ENCODE measurements around the gene HMX1. TPM values are rescaled to one million over a fixed set of nuclear protein-coding genes. Genes with fewer than 3 reads are reported as not detected.

The HMX1 gene
- polyA plus RNA-seq, 1 donor (not counting 4 experiments of a cell fraction or from before 2014, with no cell fraction given) = not detected

- H4K20me1 ChIP-seq (ENCODE audit: control insufficient read depth, extremely low read depth, insufficient read depth, low read length) = peaks cover 2% of the 10 kb centered on the region
- H3K36me3 ChIP-seq (ENCODE audit: control insufficient read depth in 2 of 2, extremely low read depth in 1 of 2, insufficient read depth in 2 of 2, low read length in 2 of 2) = no peaks in the 10 kb centered on the region
- no peak overlapping the region for H2AFZ ChIP-seq (ENCODE audit: control insufficient read depth, low read length)
- no peak overlapping the region for H3K27ac ChIP-seq (ENCODE audit: control insufficient read depth, insufficient read depth, low read length)
- H3K9ac ChIP-seq (ENCODE audit: control insufficient read depth, extremely low read depth, insufficient read depth, low read length) = no peak overlapping the region
- dilution Hi-C loops (cut with MboI; ENCODE audit: extremely low pct_ligation_motif_present, low sequenced_read_pairs) = no loop called here
- no peaks in the 10 kb centered on the region for H3K9me1 ChIP-seq (ENCODE audit: control insufficient read depth, extremely low read depth, insufficient read depth, low read length)
- H3K4me3 ChIP-seq (ENCODE audit: control insufficient read depth in 2 of 3, extremely low read depth in 1 of 3, insufficient read depth in 2 of 3, low read depth in 1 of 3, low read length in 3 of 3) = no peak overlapping the region
- H3K4me2 ChIP-seq (ENCODE audit: control insufficient read depth, extremely low read depth, insufficient read depth, low read depth, low read length) = no peak overlapping the region
- H3K27me3 ChIP-seq (ENCODE audit: control insufficient read depth, extremely low read depth, insufficient read depth, low read length) = no peaks in the 10 kb centered on the region
- no peaks in the 10 kb centered on the region for H3K9me3 ChIP-seq (ENCODE audit: control insufficient read depth, low read depth, low read length)
- H3K79me2 ChIP-seq (ENCODE audit: control insufficient read depth, insufficient read depth, low read length) = no peaks in the 10 kb centered on the region
- no peak for FAIRE-seq
- no peak for DNase-seq (ENCODE audit: low read depth, low spot score)
- H3K4me1 ChIP-seq (ENCODE audit: control insufficient read depth, extremely low read depth, insufficient read depth, low read length) = no peaks in the 10 kb centered on the region
- TF ChIP-seq EZH2 (IDR thresholded peaks at IDR 0.05; ENCODE audit: low read length) (no peak), CTCF (optimal IDR thresholded peaks at IDR 0.05 in 1 of 3, IDR thresholded peaks at IDR 0.05 in 1 of 3, conservative IDR thresholded peaks at IDR 0.05 in 1 of 3; ENCODE audit: extremely low read depth in 1 of 3, insufficient read depth in 2 of 3, low read length in 3 of 3) (no peak)
Measured at GRCh38 chr4:8916906-8917305, 45.3 kb upstream of the HMX1 start.

GRCh38 chr4:8916351-8916885 lies 44.8 kb upstream of the HMX1 start:
- no peak overlapping the region for H3K4me2 ChIP-seq (ENCODE audit: control insufficient read depth, extremely low read depth, insufficient read depth, low read depth, low read length)
- dilution Hi-C loops (cut with MboI; ENCODE audit: extremely low pct_ligation_motif_present, low sequenced_read_pairs) = no loop called here
- peaks cover 2% of the 10 kb centered on the region for H4K20me1 ChIP-seq (ENCODE audit: control insufficient read depth, extremely low read depth, insufficient read depth, low read length)
- no peak for DNase-seq (ENCODE audit: low read depth, low spot score)
- no peak for FAIRE-seq
- no peak overlapping the region for H3K9ac ChIP-seq (ENCODE audit: control insufficient read depth, extremely low read depth, insufficient read depth, low read length)
- H3K79me2 ChIP-seq (ENCODE audit: control insufficient read depth, insufficient read depth, low read length) = no peaks in the 10 kb centered on the region
- H3K4me3 ChIP-seq (ENCODE audit: control insufficient read depth in 2 of 3, extremely low read depth in 1 of 3, insufficient read depth in 2 of 3, low read depth in 1 of 3, low read length in 3 of 3) = no peak overlapping the region
- TF ChIP-seq CTCF (optimal IDR thresholded peaks at IDR 0.05 in 1 of 3, IDR thresholded peaks at IDR 0.05 in 1 of 3, conservative IDR thresholded peaks at IDR 0.05 in 1 of 3; ENCODE audit: extremely low read depth in 1 of 3, insufficient read depth in 2 of 3, low read length in 3 of 3) = no peak
- no peak for TF ChIP-seq EZH2 (IDR thresholded peaks at IDR 0.05; ENCODE audit: low read length)
- H3K4me1 ChIP-seq (ENCODE audit: control insufficient read depth, extremely low read depth, insufficient read depth, low read length) = no peaks in the 10 kb centered on the region
- H3K27ac ChIP-seq (ENCODE audit: control insufficient read depth, insufficient read depth, low read length) = no peak overlapping the region
- no peak overlapping the region for H2AFZ ChIP-seq (ENCODE audit: control insufficient read depth, low read length)
- no peaks in the 10 kb centered on the region for H3K27me3 ChIP-seq (ENCODE audit: control insufficient read depth, extremely low read depth, insufficient read depth, low read length)
- no peaks in the 10 kb centered on the region for H3K36me3 ChIP-seq (ENCODE audit: control insufficient read depth in 2 of 2, extremely low read depth in 1 of 2, insufficient read depth in 2 of 2, low read length in 2 of 2)
- H3K9me3 ChIP-seq (ENCODE audit: control insufficient read depth, low read depth, low read length) = no peaks in the 10 kb centered on the region
- H3K9me1 ChIP-seq (ENCODE audit: control insufficient read depth, extremely low read depth, insufficient read depth, low read length) = no peaks in the 10 kb centered on the region

Data from keratinocyte (primary cell).